Stimulated activated CD4-positive, alpha-beta T cell treated with anti-CD3 and anti-CD28 coated beads, Interleukin-1b, Interleukin-23, amount 100 ng/mL, for 1 hour (primary cell): ENCODE measurements around the gene ANKS1B.
"Not testable (repeated sequence)": the region's sequence is repeated elsewhere in the genome, so short reads cannot be mapped to it uniquely, and the experiment has no call there.

ENCODE experiments used
- DNase-seq, 2 donors: peaks; one replicate each; pipeline ENCODE4 v3.0.0-alpha.2; 2020; ENCODE audit warnings: low read depth in 2 of 2

ANKS1B gene

DNA sequence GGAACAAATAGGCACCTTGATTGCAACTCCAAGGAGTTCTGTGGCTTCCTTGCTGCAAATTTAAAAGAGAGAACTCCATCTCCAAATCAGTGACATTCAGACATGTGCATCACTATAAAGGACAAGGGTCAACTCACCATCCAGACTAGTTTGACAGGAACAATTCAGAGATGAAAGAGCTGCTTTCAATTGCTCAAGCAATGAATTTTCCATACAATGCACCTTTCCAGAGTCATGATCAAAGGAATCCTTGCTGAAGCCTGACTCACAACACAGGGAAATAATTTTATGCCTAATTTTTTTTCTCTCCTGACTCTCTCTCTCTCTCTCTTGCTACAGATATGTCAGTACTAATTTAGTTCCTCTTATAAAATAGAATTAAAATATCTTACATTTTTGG lies 717.7 kb downstream of the ANKS1B start:
- DNase-seq: no peak

DNA sequence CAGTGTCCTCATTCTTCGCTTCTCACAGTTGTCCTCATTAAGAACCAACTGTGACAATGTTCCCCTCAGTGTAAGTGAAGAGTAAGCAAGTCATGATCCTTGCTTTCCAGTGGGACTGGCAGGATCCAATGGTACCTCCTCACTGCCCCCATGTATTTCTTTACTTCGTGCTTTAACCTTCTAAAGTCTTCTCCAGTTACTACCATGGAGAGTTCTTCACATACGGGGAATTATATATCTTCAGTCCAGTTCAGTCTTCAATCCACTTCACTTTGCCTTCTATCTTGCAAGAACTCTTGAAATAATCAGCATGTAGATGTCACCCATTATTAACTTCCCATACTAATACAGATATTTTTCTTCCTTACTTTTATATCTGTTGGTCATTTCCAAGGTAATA lies 719.1 kb downstream of the ANKS1B start:
- DNase-seq: no peak

DNA sequence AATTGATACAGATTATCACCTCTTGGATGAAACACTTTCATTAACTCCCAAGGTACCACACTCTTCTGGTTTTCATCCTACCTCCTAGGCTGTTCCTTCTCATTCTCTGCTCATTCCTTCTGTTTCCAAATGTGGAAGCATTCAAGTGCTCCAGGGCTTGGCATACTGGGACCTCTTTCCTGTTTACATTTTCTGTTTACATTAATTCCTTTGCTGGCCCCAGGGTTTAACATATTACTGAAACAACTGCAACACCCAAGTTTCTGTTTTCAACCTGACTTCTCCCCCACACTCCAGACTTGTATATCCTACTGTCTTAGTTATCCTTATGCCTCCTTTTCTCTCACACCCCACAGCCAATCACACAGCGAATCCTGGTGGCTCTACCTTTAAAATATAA lies 723.5 kb downstream of the ANKS1B start:
- no peak for DNase-seq

DNA sequence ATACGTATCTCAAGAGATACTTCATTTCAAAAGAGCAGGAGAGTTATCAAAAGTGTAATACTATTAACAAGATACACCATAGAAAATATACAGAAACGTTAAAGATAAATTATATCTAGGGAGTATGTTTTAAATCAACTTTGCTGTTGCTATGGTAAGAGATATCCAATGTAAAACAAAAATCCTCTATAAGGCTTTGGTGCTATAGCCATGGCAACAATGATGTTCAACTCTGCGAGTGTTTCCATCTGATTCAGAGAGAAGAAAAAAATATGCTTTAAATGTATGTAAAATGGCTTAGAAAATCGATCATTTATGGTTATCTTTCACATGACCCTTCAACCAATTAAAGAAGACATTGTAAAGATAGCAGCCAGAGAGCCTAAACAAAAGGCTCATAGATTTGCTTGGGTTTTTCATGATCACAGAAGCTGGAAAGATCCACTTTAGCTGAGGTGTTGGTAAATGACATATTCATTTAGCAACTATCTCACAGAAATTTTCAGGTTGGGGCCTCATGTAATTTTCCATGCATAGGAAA lies 724.2 kb downstream of the ANKS1B start:
- DNase-seq: no peak

DNA sequence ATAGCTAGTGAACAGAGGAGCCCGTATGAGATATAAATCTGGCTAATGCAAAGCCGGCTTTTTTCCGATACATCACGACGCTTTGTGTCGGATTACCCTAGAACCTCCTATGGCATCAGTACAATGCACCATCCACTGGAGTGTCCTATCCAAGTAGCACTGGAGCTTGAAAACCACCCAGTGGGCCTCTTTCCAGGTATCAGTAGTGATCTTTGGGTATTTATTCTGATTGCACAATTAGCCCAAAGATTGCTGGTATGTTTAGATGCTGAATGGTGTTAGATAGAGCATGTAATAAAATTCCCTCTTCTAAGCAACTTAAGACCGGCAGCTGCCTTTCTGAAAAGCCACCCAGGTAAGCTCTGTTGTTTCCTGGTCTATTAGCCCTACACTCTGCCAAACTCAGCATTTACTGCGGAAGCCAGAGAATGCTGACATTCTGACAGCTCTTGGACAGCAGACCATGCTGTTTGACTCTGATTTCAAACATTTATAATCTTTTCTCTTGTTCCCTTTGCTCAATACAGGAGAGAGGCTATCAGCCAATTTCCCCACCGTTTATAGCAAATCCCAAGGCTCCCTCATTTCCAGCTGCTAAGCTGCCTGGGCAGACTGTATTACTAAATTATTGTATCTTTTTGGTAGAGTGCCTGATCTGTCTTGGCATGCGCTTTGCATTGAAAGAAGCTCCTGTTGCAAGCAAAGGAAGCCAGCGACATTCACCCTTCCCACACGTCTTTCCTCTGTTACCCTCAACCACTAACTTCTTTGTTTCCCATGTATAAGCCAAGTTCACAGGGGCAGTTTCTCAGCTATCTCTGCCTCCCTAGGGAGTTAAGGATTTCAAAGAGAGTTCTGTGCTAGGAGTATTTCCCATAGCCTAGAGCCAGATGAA lies 725.4 kb downstream of the ANKS1B start:
- no peak for DNase-seq

DNA sequence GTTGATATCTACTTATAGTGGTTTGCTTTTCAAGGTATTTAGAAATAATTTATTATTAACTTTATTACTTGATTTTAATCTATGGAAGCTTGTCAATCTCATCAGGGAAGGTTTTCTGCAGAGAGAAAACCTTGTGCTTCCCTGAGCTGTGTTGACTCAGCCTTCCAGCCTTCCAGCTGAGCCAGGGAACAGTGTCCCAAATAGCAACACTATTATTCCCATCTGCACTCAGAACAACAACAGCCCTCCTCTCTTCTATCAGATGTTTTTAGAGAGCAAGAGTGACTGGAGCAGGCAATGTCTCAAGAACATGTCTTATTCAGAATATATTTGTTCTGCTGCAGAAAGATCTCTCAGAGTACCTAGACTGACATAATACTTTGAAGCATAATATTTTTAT lies 727.1 kb downstream of the ANKS1B start:
- no peak for DNase-seq

DNA sequence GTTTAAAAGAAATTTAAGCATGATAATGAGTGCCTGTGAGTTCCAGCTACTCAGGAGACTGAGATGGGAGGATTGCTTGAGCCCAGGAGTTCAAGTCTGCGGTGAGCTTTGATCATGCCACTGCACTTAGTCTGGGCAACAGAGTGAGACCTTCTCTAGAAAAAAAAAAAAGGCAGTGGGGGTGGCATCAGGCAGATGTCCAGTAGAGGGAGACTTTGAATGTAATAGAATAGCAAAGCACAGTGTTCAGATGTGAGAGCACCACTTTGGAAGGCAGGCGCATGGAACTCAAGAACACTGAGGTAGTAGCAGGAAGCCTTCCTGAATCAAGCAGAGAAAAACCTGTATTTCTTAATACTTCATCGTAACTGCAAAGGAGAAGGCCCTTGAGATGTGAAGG lies 731.7 kb downstream of the ANKS1B start:
- DNase-seq: no peak

DNA sequence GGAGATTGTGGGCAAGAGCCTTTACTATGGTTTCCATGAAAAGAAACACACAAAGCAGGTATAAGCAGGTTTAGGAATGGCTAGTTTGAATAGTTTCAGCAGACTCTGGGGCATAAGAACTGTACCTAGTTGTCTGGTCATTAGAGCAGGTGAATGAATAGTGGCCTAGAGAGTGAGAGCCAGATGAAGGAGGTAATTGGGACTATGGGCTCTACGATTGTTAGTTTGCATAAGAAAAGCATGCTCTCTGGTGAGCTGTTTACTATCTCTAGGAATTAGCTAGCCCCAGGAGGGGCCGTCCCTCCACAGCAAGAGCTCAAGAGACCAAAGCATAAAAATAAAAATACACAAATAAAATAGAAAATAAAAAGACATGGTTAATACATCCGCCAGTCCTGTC lies 734.6 kb downstream of the ANKS1B start:
- DNase-seq: no peak

DNA sequence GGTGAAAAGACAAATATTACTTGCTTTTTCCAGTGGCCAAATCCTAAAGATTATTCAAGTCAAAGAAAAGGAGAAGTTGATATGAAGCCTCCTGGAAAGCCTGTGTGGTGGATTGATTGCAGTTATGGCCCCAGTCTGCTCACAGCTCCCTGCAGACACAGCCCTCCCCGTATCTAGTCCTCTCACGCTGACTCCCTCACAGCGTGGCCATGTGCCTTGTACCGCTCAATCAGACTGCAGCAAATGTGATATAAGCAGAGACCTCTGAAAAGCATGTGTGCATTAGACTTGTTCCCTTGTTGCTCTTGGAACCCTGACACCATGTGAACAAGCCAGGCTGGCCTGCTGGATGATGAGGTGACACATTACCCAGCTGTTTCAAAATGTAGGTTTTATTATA lies 735.2 kb downstream of the ANKS1B start:
- DNase-seq: no peak

DNA sequence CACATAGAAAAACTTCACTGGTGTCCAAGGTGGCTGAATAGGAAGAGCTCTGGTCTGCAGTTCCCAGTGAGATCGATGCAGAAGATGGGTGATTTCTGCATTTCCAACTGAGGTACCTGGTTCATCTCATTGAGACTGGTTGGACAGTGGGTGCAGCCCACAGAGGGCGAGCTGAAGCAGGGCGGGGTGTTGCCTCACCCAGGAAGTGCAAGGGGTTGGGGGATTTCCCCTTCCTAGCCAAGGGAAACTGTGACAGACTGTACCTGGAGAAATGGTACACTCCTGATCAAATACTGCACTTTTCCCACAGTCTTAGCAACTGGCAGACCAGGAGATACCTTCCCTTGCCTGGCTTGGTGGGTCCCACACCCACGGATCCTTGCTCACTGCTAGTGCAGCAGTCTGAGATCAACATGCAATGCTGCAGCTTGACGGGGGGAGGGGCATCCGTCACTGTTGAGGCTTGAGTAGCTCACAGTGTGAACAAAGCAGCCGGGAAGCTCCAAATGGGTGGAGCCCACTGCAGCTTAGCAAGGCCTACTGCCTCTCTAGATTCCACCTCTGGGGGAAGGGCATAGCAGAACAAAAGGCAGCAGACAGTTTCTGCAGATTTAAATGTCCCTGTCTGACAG lies 746.7 kb downstream of the ANKS1B start:
- not testable (repeated sequence) for DNase-seq

DNA sequence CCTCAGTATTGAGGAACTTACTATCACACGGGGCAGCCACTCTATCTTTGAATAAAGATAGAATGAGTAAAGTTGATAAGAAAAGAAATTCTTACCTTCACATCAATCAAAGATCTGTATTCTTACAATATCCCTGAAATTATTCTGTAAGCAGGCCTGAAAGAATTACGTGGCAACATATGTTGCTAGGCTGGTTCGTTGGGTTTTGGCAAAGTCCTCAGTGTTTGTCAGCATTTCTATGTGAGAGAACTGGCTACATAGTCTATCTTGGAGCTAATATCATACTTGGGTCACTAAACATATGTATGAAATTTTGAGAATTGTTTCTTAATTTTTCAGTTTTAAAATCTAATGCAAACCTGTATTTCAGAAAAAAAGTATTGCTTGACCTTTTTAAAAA lies 749.4 kb downstream of the ANKS1B start:
- DNase-seq: no peak

DNA sequence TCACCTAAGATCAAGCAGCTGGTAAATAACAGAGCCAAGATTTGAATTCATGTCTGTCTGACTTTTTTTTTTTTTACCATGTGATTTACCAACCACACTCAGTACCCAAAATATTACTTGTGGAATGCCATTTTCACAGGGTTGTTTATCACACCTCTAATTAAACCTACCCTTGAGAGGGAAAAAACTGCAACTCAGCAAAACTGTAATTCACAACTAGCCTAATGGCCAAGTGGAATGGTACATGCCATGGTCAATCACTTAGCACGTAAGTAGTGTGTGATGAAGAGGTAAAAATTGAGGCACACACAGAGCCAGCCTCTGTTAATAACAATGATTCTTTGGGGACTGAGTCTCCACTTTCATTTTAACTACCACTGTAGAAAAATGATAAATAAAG lies 750.0 kb downstream of the ANKS1B start:
- DNase-seq: no peak

DNA sequence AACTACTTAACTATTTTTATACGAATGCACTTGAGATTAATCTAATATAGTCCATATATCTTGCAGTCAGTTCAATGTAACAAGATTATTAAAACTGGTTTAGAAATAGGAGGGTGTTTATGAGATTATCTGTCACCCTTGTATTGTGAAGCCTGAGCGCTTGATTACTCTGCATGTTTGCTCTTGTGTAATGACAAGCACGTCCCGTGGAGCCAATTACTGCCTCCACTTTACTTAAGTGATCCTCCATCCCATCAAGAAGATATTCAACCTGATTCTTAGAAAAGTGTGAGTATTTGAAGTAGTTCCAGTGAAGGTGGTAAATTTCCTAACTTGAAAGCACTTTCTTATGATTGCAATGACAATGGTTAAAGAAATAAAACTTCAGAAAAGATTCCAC lies 752.4 kb downstream of the ANKS1B start:
- no peak for DNase-seq

DNA sequence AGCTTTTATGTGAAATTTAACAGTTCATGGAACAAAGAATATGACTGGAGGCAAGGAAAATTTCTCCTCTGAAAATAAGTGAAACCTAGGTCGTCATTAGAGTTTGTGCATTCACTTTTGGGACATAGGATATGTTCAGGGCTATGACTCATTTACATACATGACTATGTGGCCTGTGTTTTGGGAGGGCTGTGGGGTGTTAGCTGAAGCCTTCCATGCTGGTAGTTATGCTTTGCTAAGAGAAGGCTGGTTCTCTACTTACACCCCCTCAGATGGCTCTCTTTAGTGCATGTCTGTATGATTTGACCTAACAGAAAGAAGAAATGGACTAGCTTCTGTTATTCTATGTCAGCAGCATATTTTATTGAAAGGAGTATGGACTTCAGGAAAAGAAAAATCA lies 753.7 kb downstream of the ANKS1B start:
- DNase-seq: no peak

DNA sequence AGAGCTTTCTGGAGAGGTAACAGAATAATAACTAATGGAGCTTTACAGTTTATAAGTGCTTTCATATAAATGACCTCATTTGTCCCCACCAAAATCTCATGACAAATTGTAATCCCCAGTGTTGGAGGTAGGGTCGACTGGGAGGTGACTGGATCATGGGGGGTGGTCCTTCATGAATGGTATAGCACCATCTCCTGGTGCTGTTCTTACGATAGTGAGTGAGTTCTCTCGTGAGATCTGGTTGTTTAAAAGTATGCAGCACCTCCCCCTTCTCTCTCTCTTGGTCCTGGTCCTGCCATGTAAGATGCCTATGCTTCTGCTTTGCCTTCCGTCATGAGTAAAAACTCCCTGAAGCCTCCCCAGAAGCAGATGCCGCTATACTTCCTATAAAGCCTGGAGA lies 760.5 kb downstream of the ANKS1B start:
- no peak for DNase-seq

DNA sequence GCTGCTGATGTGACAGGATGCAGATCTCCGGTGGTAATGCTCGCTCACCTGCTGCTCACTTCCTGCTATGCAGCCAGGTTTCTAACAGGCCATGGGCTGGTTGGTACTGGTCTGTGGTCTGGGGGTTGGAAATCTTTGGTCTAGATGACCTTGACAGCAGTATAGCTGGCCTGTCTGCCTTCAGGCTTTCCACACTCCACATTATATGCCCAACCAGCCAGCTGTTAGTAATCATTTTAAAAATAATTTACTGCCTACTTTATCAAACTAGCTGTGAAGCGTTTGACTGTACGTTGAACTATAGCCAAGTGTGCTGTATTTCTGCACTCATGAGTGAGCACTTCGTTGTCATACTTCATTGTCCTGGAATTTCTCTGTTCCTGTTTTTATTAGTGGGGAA lies 761.2 kb downstream of the ANKS1B start:
- DNase-seq: no peak

DNA sequence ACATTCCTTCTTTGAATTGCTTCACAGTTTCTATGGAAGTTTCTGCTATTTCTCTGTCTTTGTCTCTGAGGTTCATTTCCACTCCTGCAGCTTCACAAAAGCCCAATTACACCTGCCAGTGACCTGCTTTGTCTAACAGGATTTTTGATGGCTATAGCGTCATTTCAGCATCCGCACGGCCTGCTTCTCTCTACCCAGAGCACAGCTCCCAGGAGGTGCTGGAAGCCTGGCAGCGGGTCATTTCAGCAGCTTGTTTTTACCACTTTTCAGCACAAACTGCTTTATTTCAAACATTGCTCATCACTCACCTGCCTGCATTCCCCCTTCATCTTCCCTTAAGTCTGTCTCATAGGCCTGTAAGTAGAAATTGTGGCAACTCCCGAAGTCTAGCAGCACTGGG lies 771.7 kb downstream of the ANKS1B start:
- DNase-seq: no peak

DNA sequence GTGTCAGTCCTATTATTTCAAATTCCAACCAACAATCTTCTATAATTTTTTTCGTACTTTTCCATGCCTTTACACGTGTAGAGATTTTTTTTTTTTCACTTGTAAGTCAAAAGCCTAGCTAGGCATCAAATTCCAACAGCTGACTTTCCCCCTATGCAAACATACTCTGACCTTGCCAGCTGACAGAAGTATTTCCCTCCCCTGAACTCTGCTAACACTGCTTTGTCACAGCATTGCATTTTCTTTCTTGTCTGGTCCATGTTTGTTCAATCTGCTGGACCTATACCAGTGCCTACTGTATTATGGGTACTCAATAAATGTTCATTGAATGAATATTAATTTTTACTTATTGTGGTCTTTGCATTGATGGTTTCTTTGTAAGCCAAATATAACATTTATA lies 772.5 kb downstream of the ANKS1B start:
- no peak for DNase-seq

DNA sequence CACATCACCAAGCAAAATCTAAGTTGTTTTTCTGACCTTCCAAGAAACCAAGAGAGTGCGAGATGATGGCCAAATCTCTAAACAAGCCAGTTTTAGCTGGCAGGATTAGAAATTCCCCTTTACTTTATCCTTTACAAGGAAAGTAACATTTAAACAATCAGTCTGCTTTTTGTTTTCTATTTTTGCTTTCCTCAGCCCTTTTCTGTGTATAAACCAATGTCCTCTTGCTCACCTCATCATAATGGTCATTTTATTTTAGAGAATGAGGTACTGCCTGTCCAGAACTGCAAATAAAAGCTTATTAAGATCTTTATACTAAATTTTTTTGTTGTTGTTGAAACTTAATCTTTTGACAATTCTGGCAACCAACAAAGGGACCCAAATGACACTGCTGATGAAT lies 779.6 kb downstream of the ANKS1B start:
- no peak for DNase-seq

DNA sequence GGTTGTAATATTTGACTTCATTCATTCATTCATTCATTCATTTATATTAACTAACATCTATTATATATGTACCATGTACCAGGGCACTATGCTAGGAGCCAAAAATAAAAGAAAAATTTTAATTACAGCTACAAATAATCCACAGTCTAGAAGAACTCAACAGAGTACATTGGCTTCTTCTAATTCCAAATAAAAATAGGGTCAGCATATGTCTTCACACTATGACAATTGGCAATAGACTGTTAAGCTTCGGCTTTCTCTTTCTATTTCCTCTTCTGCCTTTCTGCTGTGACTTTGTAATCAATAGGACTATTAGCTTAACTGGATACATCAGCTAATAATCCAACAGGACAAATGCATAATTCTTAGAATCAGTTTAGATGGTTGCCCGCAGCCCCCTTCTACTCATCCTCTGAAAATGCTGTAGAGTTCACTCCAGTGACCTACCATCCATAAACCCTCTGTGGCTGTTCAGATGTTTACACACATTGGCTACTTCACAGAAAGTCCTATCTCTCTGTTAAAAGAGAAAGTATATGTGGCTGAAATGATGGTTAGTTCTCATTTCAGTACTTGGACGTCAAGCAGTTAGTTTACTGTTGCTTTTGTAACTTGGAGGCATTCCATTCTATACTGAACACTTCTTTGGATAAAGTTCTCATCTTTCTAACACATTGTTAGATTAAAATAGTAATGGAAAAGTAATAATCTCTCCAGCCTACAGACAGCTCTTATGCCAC lies 782.7 kb downstream of the ANKS1B start:
- DNase-seq: no peak

DNA sequence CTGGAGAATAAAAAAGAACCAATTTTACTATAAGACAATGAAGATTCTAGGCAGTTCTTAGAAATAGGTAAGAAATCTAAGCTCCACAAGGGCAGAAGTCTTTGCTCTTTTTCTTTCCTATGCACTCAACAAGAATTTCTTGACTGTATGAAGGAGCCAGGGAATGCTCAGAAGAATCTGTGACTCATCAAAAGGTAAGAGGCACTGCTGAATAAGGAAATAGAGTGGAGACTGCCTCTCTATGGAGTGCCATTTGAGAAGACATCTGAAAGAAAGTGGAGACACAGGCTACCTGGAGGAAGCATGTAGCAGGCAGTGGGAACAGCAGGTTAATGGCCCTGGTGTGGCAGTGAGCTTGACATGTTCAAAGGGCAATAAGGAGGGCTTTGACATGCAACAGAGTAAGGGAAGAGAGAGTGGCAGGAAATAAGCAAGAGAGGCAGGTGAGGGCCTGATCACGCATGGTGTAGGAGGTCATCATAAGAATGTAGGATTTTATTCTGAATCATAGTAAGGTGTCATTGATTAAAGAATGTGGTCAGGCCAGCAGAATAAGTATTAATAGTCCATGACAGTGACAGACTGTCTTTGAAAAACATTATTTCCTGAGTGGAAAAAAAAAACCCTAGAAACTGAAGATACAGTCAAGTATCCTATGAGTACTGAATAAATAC lies 783.9 kb downstream of the ANKS1B start:
- no peak for DNase-seq

DNA sequence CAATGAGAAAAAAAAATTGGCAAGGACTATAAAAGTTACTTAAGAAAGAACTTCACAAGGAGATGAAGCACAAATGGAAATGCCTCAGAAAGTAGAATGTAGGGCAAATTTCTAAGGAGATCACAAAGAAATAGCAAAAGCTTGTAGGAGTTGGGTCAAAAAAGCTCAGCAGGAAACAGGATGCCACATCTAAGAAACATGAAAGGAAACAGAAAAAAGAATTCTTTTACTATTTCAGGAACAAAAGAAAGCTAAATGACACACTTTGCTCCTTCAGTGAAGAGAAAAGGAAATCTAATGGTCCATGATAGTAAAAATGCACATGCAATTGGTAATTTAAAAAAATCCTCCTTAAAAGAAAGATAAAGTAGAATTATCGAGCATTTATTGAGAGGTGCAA lies 789.3 kb downstream of the ANKS1B start:
- DNase-seq: no peak
